Measurements from ENCODE around the gene ETV3L.
A peak's percentile ranks its signal among the peaks of the same experiment; 100 is the strongest.
"Not testable (repeated sequence)": the region's sequence is repeated elsewhere in the genome, so short reads cannot be mapped to it uniquely, and the experiment has no call there.

ETV3L gene

GRCh38 chr1:157105988-157106812, 6.6 kb upstream of the ETV3L start:
- no peak for DNase-seq (ENCODE audit: low read depth in 3 of 3, low spot score in 1 of 3)

DNA sequence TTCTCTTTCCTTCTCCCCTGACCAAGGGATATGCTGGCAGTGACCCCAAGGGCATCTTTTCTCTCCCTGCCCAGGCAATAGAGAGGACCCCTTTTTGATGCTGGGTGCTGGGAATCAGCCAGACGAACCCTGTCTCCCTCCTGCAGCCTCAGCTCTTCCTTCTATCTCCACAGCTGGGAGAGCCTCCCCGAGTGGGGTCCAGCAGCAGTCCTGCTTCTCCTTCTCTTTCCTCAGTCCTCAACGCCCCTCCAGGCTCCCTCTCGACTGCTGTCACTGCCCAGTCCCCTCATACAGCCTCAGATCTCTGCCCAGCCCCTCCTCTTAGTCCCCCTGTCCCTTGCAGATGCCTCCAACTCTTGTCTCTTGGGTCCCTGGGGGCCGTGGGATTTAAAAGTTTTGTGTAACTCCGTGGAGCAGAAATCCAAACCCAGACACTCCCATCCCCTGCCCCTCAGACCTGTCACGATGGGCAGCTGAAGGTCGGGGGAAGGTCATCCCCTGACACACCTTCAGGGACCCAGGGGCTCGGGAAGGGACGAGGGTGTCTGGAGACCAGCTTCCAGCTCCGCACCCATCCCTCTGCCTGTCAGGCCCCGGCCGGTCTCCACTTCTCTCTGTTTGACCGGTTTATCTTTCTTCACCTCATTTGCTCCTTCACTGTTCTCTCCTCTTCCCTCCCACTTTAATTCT, 5.8 kb upstream of the ETV3L start:
- DNase-seq (ENCODE audit: low read depth in 3 of 3, low spot score in 1 of 3): no peak

- DNase-seq (ENCODE audit: low read depth in 3 of 3, low spot score in 1 of 3): no peak
Observed at GRCh38 chr1:157104598-157105293, 5.1 kb upstream of the ETV3L start.

GRCh38 chr1:157103268-157103667, 3.7 kb upstream of the ETV3L start:
- no peak for DNase-seq (ENCODE audit: low read depth in 3 of 3, low spot score in 1 of 3)

DNA sequence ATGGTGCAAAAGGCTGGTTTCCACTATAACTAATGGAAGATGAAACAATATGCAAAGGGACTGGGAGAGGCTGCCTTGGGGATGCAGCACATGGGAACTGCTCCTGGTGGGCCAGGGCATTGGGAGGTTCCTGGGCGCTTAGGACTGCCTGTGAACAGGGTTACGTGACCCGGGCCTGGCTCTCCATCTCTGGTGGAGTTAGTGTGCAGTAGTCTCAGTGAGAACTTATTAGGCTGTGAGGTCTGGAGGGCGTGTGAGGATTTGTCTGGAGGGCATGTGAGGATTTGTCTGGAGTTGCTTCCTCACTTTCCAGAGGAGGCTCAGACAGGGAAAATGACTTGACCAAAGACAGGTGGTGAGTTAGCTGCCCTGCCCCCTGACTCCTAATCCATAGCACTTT, 1.5 kb upstream of the ETV3L start:
- DNase-seq (ENCODE audit: low read depth in 3 of 3, low spot score in 1 of 3): no peak

DNA sequence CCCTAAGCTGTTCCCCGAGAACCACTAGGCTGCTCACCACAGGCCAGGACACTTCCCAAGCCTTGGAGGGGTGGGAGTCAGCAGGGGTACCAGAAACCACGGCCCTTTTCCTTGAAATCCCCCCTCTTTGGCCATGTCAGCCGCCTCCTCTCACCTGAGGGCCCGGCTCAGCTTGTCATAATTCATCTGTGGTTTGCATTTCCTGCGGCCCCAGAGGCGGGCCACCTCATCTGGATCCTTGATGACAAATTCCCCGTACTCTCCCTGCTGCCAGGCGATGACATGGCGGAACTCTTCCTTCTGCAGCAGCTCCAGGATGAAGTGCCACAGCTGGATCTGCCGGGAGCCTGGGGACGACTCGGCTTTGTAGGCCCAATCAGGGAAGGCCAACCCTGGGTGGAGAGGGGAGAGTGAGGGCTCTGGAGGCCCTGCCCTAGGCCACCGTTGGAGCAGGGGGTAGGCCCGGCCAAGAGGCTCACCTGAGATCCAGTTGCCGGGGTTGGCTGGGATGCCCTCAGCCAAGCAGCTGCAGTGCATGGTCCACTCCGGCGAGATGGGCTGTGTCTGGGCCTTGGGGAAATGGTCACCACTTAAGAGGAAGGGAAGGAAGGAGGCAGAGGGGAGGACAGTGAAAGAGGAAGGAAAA, 498 bp downstream of the ETV3L start:
- not testable (repeated sequence) for DNase-seq (ENCODE audit: low read depth in 3 of 3, low spot score in 1 of 3)

DNA sequence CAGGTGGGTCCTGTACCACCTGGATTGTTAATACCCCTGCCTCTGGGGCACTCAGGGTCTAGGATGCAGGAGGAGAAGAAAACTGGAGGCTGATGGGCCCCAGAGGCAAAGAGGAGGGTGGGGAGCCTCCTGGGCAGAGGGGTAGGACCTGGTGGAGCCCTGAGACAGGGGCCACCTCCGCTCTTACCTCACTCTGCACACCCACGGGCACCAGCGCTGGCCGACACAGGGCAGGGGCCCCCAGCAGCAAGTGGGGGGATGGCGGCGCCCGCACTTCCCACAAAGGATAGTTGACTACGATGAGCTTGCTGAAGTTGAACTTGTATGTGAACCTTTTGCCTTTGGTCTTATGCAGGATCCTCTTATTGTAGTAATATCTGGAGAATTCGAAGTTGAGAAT, 1.1 kb downstream of the ETV3L start:
- no peak for DNase-seq (ENCODE audit: low read depth in 3 of 3, low spot score in 1 of 3)

DNA sequence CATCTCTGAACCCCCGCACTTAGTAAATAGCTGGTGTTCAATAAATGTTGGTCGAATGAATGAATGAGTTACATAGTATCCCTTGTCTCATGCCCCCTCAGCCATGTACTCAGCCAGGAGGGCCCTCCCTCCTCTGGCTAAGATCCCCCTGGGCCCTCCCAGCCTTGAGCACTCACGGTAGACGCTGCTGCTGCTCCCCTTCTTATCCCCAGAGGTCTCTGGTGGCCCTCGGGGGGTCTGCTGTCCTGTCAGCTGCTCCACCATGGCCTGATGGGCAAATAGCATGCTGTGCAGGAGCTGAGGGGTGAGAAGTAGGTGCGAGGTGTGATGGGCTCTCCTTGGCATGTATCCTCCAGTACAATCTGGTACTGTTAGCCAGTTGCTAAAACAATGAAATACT, 1.9 kb downstream of the ETV3L start:
- DNase-seq (ENCODE audit: low read depth in 3 of 3, low spot score in 1 of 3): no peak

- no peak for DNase-seq (ENCODE audit: low read depth in 3 of 3, low spot score in 1 of 3)
Observed at GRCh38 chr1:157096881-157097280, 2.7 kb downstream of the ETV3L start.

GRCh38 chr1:157095551-157095950, 4.1 kb downstream of the ETV3L start:
- no peak for DNase-seq (ENCODE audit: low read depth in 3 of 3, low spot score in 1 of 3)

DNA sequence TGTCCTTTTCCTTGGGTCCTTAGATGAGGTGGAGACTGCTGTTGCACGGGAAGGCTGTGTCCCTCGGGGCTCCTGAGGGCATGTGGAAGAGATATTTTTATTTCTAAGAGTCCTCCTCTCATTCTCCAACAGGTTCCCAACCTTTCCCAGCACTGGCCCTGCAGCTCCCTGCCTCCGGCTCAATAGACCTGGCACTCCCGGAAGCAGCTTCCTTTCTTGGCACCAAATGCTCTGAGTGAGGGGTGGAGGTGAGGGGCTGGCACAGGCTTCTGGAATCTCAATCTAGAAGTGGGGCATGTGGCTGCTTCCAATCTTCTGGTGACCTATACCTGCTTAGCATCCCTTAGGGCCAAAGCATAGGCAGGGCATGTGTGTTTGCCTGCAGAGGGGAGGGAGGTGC, 4.5 kb downstream of the ETV3L start:
- DNase-seq (ENCODE audit: low read depth in 3 of 3, low spot score in 1 of 3): no peak

- DNase-seq (ENCODE audit: low read depth in 3 of 3, low spot score in 1 of 3): no peak
Observed at GRCh38 chr1:157092831-157093230, 6.8 kb downstream of the ETV3L start.

- no peak for DNase-seq (ENCODE audit: low read depth in 3 of 3, low spot score in 1 of 3)
Observed at GRCh38 chr1:157091668-157092273, 7.8 kb downstream of the ETV3L start.

GRCh38 chr1:157091186-157091585, 8.4 kb downstream of the ETV3L start:
- no peak for DNase-seq (ENCODE audit: low read depth in 3 of 3, low spot score in 1 of 3)

DNA sequence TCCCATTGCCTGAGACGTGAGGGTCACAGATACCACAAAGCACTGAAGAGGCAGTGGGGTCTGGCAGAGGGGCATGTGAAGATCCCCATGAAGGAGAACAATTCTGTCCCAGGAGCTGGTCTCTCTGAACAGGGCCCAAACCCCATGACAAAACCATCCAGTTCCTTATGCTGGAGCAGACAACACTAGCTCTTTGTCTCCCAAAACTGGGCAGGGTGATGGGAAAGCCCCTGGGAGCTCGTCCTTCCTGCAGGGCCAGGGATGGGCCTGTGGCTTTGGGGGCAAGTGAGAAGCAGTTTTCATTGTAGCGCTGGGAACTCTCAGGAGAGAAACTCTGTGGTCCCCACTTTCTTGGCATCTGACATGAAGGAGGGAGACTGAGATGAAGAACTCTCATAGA, 8.8 kb downstream of the ETV3L start:
- DNase-seq (ENCODE audit: low read depth in 3 of 3, low spot score in 1 of 3): no peak

DNA sequence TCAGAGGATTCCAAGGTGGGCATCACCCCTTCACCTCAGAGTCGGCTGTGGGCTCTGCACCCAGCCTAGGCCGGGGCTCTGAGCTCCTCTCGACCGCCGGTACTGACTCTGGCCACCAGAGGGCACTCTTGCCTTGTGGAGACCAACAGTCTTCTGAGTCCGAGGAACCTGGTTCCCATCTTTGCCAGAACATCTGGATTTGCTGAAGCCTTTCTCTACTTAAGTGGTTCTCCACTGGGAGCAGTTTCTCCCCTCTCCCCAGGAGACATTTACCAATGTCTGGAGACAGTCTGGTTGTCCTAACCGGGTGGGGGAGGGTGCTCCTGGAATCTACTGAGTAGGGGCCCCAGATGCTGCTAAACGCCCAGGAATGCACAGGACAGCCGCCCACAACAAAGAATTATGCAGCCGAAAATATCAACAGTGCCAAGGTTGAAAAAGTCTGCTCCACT, 9.4 kb downstream of the ETV3L start:
- peak; percentile 58 to 83 (median 76) for DNase-seq (ENCODE audit: low read depth in 3 of 3, low spot score in 1 of 3)

- DNase-seq (ENCODE audit: low read depth in 3 of 3, low spot score in 1 of 3): no peak
Observed at GRCh38 chr1:157089789-157090188, 9.8 kb downstream of the ETV3L start.

DNA sequence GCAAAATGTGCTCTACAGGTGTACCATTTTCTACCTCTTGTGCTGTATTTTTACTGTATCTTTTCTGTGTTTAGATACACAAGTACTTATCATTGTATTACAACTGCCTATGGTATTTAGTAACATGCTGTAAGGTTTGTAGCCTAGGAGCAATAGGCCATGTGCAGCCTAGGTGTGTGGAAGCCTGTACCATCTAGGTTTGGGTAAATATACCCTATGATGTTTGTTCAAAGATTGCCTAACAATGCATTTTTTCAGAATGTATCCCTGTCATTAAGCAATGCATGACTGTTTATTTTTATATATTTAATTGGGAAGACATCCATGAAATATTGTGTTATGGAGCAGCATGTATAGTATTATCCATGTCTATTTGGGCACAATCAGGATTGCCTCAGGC, 11.0 kb downstream of the ETV3L start:
- no peak for DNase-seq (ENCODE audit: low read depth in 3 of 3, low spot score in 1 of 3)

GRCh38 chr1:157087030-157087429, 12.6 kb downstream of the ETV3L start:
- DNase-seq (ENCODE audit: low read depth in 3 of 3, low spot score in 1 of 3): no peak

DNA sequence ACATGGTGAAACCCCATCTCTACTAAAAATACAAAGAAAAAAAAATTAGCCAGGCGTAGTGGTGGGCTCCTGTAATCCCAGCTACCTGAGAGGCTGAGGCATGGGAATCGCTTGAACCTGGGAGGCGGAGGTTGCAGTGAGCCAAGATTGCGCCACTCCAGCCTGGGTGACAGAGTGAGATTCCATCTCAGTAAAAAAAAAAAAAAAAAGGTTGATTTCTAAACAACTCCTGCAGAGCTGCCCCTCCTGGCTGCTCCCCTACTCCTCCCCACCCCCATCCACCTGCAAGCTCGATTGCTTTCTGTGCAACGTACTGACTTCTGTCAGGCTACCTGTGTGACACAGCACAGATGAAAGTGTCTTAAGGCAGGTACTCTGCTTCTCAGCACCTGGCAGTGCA, 13.3 kb downstream of the ETV3L start:
- no peak for DNase-seq (ENCODE audit: low read depth in 3 of 3, low spot score in 1 of 3)

DNA sequence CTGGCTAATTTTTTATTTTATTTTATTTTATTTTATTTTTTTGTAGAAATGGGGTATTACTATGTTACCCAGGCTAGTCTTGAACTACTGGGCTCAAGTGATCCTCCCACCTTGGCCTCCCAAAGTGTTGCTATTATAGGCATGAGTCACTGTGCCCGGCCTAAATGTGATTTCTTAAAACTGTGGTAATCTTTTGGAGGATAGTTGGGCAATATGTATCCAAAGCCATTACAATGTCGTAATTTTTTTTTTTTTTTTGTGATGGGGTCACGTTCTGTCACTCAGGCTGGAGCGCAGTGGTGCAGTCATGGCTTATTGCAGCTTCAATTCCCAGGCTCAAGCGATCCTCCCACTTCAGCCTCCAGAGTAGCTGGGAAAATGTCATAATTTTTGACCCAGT, 14.2 kb downstream of the ETV3L start:
- no peak for DNase-seq (ENCODE audit: low read depth in 3 of 3, low spot score in 1 of 3)

All from stimulated activated CD4-positive, alpha-beta T cell treated with anti-CD3 and anti-CD28 coated beads, TNF-alpha, amount 100 ng/mL, for 1 hour (primary cell).